Transverse colon (tissue), 4 donors: ENCODE data around the gene RPL39. TPM values are rescaled to one million over a fixed set of nuclear protein-coding genes. Genes with fewer than 3 reads are reported as not detected.

ENCODE experiments used
- DNase-seq: peaks from one replicate; pipeline ENCODE4 v3.0.0-alpha.2; 2019
- H3K27ac ChIP-seq, 4 donors: fragments of 200-600 bp; sonication (generic); 2 replicates each; pipeline ENCODE4 v1.5.1; 2016 to 2018; ENCODE audit warnings: inconsistent platforms in 4 of 4
- H3K27me3 ChIP-seq: fragments of 200-600 bp; sonication (generic); 2 replicates; pipeline ENCODE4 v1.5.1; 2017; ENCODE audit warnings: inconsistent platforms
- H3K36me3 ChIP-seq, 4 donors: fragments of 200-600 bp; sonication (generic); 2 replicates each; pipeline ENCODE4 v1.5.1; 2017 to 2019; ENCODE audit warnings: inconsistent platforms in 4 of 4
- H3K4me1 ChIP-seq, 4 donors: fragments of 200-600 bp; sonication (generic); 2 replicates each; pipeline ENCODE4 v1.5.1; 2017 to 2020; ENCODE audit warnings: inconsistent platforms in 4 of 4
- H3K4me3 ChIP-seq, 4 donors: fragments of 200-600 bp; sonication (generic); 1 replicate in 1 of 4; 2 replicates in 3 of 4; pipeline versions ENCODE4 v1.5.1 to v1.6.1; 2017 to 2019; ENCODE audit warnings: inconsistent platforms in 4 of 4
- H3K9me3 ChIP-seq, 2 donors: fragments of 200-600 bp; sonication (generic); 2 replicates each; pipeline ENCODE4 v1.5.1; 2017 to 2019; ENCODE audit warnings: inconsistent platforms in 2 of 2
- EP300 ChIP-seq: sonication (generic); formaldehyde crosslinking; IDR thresholded peaks from one replicate; pipeline ENCODE4 v1.6.1; 2017; ENCODE audit warnings: antibody characterized with exemption, low read depth
- POLR2A ChIP-seq: fragments of 450-650 bp; IDR thresholded peaks from one replicate; pipeline ENCODE4 v1.6.1; 2016; ENCODE audit warnings: antibody characterized with exemption, mild to moderate bottlenecking, moderate library complexity
- POLR2AphosphoS5 ChIP-seq, 3 donors: sonication (generic); formaldehyde crosslinking; IDR thresholded peaks; one replicate each; pipeline ENCODE4 v1.6.1; 2016; ENCODE audit warnings: antibody characterized with exemption in 3 of 3
- WGBS, 2 donors: methylation state at CpG; one replicate each; pipeline ENCODE4 v1.1.5; 2018; ENCODE audit warnings: low coverage in 1 of 2; 5-methylcytosine and 5-hydroxymethylcytosine counted together
- in situ Hi-C, 4 donors: fragments of 200-750 bp; cut with MboI; loops; one replicate each; pipeline versions ENCODE4 v1.15.0 to v1.15.1; 2017; ENCODE audit warnings: low sequenced_read_pairs in 3 of 4, low pct_ligation_motif_present in 1 of 4, low pct_unique_long_range_greater_than_20kb in 1 of 4
- intact Hi-C: fragments of 100-400 bp; cut with DNase I; formaldehyde crosslinking; loops from one replicate; pipeline ENCODE4 v1.15.1; 2023; ENCODE audit warnings: low total_unique reads
- total RNA-seq, 4 donors: library from RNA; depleted of rRNA; stranded (reverse); fragments of >200 nt; gene quantifications; one replicate each; pipeline ENCODE4 v1.1.0, GENCODE V29; 2016
- TF ChIP-seq, protein P1 (sequence below), 5 experiments: fragments of 200-600 bp in 3 of 5; fragments of 450-650 bp in 2 of 5; sonication (generic) in 3 of 5; IDR thresholded peaks; 1 replicate in 2 of 5; 2 replicates in 3 of 5; pipeline ENCODE4 v1.5.1; 2016 to 2017; ENCODE audit warnings: antibody characterized with exemption in 5 of 5, inconsistent platforms in 3 of 5, mild to moderate bottlenecking in 2 of 5, moderate library complexity in 1 of 5

Gene RPL39
- total RNA-seq, 4 donors from 2014 or later = 246 to 2,878 (median 1,753) TPM

- TF ChIP-seq POLR2A (no peak), EP300 (no peak), POLR2AphosphoS5 (IDR thresholded peaks at IDR 0.05) (no peak)
- TF ChIP-seq, protein P1, sequence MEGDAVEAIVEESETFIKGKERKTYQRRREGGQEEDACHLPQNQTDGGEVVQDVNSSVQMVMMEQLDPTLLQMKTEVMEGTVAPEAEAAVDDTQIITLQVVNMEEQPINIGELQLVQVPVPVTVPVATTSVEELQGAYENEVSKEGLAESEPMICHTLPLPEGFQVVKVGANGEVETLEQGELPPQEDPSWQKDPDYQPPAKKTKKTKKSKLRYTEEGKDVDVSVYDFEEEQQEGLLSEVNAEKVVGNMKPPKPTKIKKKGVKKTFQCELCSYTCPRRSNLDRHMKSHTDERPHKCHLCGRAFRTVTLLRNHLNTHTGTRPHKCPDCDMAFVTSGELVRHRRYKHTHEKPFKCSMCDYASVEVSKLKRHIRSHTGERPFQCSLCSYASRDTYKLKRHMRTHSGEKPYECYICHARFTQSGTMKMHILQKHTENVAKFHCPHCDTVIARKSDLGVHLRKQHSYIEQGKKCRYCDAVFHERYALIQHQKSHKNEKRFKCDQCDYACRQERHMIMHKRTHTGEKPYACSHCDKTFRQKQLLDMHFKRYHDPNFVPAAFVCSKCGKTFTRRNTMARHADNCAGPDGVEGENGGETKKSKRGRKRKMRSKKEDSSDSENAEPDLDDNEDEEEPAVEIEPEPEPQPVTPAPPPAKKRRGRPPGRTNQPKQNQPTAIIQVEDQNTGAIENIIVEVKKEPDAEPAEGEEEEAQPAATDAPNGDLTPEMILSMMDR (IDR thresholded peaks at IDR 0.05) = no peak
- no peak overlapping the region for H3K4me3 ChIP-seq
- H3K27me3 ChIP-seq = no peaks in the 10 kb centered on the region
- peaks cover 0 to 7% (median 4%) of the 10 kb centered on the region in 4 donors for H3K4me1 ChIP-seq
- in situ Hi-C loops (no loop called here), intact Hi-C loops (no loop called here)
- no peak for DNase-seq
- 40 to 70% methylated on average over 1 to 7 of the region's 7 CpGs for WGBS, 2 donors
- no peaks in the 10 kb centered on the region for H3K36me3 ChIP-seq
- no peak overlapping the region for H3K27ac ChIP-seq
- no peaks in the 10 kb centered on the region for H3K9me3 ChIP-seq
Observed at GRCh38 chrX:119763181-119763580, 28.2 kb downstream of the RPL39 start.

DNA sequence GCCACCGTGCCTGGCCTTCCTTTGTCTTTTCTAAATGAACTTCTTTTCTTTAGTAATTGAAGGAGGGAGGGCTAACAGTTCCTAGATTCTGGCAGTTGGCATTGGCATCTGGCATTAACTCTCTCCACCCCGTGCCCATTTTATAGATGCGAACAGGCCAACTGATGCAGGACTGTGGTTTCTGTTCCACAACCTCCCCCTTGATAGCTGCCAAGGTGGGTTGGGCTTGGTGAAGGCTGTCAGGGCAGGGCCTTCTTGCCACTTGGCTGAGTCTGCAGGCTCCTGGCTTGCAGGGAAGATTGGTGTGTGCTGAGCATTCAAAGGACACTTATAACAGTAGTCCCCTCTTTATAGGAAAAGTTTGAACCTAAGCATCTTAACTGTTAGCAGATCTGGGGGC, 28.7 kb downstream of the RPL39 start:
- Histone ChIP-seq H3K36me3 (no peaks in the 10 kb centered on the region), H3K27me3 (no peaks in the 10 kb centered on the region), H3K9me3 (no peaks in the 10 kb centered on the region), H3K27ac (no peak overlapping the region), H3K4me1 (peaks cover 0 to 11% (median 5%) of the 10 kb centered on the region in 4 donors), H3K4me3 (no peak overlapping the region)
- DNase-seq = no peak
- WGBS, 2 donors = 70% methylated on average over 3 of the region's 3 CpGs; no CpG with 5 or more reads in 1 of the 2 donors
- in situ Hi-C loops (no loop called here), intact Hi-C loops (no loop called here)
- TF ChIP-seq, protein P1 (IDR thresholded peaks at IDR 0.05) = no peak
- TF ChIP-seq POLR2A = no peak
- TF ChIP-seq POLR2AphosphoS5 (IDR thresholded peaks at IDR 0.05) = no peak
- no peak for TF ChIP-seq EP300

- Histone ChIP-seq H3K4me1 (peaks cover 0 to 25% (median 5%) of the 10 kb centered on the region in 4 donors), H3K36me3 (no peaks in the 10 kb centered on the region), H3K9me3 (no peaks in the 10 kb centered on the region), H3K4me3 (peak overlapping the region in 1 of 4 donors; percentile 66), H3K27ac (no peak overlapping the region), H3K27me3 (no peaks in the 10 kb centered on the region)
- in situ Hi-C loops (no loop called here), intact Hi-C loops (no loop called here)
- WGBS, 2 donors = 62 to 80% methylated on average over 7 to 18 of the region's 18 CpGs
- TF ChIP-seq POLR2AphosphoS5 (IDR thresholded peaks at IDR 0.05) (no peak), POLR2A (no peak), EP300 (no peak)
- TF ChIP-seq, protein P1 (IDR thresholded peaks at IDR 0.05) = no peak
- no peak for DNase-seq
Observed at GRCh38 chrX:119760026-119760877, 31.2 kb downstream of the RPL39 start.

- no peaks in the 10 kb centered on the region for H3K9me3 ChIP-seq
- in situ Hi-C loops = no loop called here
- TF ChIP-seq EP300 = no peak
- TF ChIP-seq POLR2A = no peak
- TF ChIP-seq, protein P1 (IDR thresholded peaks at IDR 0.05) = no peak
- TF ChIP-seq POLR2AphosphoS5 (IDR thresholded peaks at IDR 0.05) = no peak
- no peaks in the 10 kb centered on the region for H3K27me3 ChIP-seq
- WGBS, 2 donors = 91% methylated on average over 38 of the region's 44 CpGs; no CpG with 5 or more reads in 1 of the 2 donors
- peak overlapping the region; percentile 80 to 91 (median 87) for H3K27ac ChIP-seq
- peaks cover 0 to 25% (median 5%) of the 10 kb centered on the region in 4 donors for H3K4me1 ChIP-seq
- intact Hi-C loops = no loop called here
- DNase-seq = no peak
- no peaks in the 10 kb centered on the region for H3K36me3 ChIP-seq
- peak overlapping the region in 3 of 4 donors; percentile 45 to 66 (median 47) for H3K4me3 ChIP-seq
Observed at GRCh38 chrX:119759248-119759766, 32.1 kb downstream of the RPL39 start.
